CMK (cell line): Measurements from ENCODE around the gene SH3TC1.

Source experiments
- DNase-seq: peaks from one replicate; pipeline ENCODE4 v3.0.0-alpha.2; 2010; ENCODE audit warnings: low read depth

The SH3TC1 gene

GRCh38 chr4:8181844-8182243 lies 17.2 kb upstream of the SH3TC1 start:
- DNase-seq = no peak

GRCh38 chr4:8182294-8182693 lies 16.8 kb upstream of the SH3TC1 start:
- DNase-seq = no peak

GRCh38 chr4:8182858-8183725 lies 16.0 kb upstream of the SH3TC1 start:
- DNase-seq = no peak

GRCh38 chr4:8184061-8184460 lies 15.0 kb upstream of the SH3TC1 start:
- DNase-seq = no peak

GRCh38 chr4:8185295-8185694 lies 13.8 kb upstream of the SH3TC1 start:
- DNase-seq = no peak

- DNase-seq = no peak
Observed at GRCh38 chr4:8185930-8186329, 13.2 kb upstream of the SH3TC1 start.

GRCh38 chr4:8188085-8188484 lies 11.0 kb upstream of the SH3TC1 start:
- no peak for DNase-seq

GRCh38 chr4:8188743-8189550 lies 10.1 kb upstream of the SH3TC1 start:
- no peak for DNase-seq

- no peak for DNase-seq
Observed at GRCh38 chr4:8189551-8190466, 9.3 kb upstream of the SH3TC1 start.

- DNase-seq = peak; percentile 92
Observed at GRCh38 chr4:8191136-8191747, 7.8 kb upstream of the SH3TC1 start.

- peak; percentile 89 for DNase-seq
Observed at GRCh38 chr4:8192748-8193738, 6.0 kb upstream of the SH3TC1 start.

GRCh38 chr4:8194306-8195242 lies 4.5 kb upstream of the SH3TC1 start:
- DNase-seq = no peak

- DNase-seq = no peak
Observed at GRCh38 chr4:8195431-8195830, 3.7 kb upstream of the SH3TC1 start.

GRCh38 chr4:8195841-8196458 lies 3.1 kb upstream of the SH3TC1 start:
- no peak for DNase-seq

GRCh38 chr4:8197521-8197920 lies 1.6 kb upstream of the SH3TC1 start:
- no peak for DNase-seq

GRCh38 chr4:8198206-8198905 lies 734 bp upstream of the SH3TC1 start:
- DNase-seq = no peak

- no peak for DNase-seq
Observed at GRCh38 chr4:8199594-8200301, 658 bp downstream of the SH3TC1 start.
